GM21528 (cell line): ENCODE results near the gene ZNF683.
"Not testable (repeated sequence)": the region's sequence is repeated elsewhere in the genome, so short reads cannot be mapped to it uniquely, and the experiment has no call there.

ENCODE experiments used
- ATAC-seq: cut with Tn5 transposase; IDR thresholded peaks from one replicate; pipeline ENCODE4 v1.9.1; 2021; ENCODE audit warnings: mild to moderate bottlenecking, moderate library complexity; ENCODE audit not compliant: unreplicated experiment, low FRiP score

The ZNF683 gene

DNA sequence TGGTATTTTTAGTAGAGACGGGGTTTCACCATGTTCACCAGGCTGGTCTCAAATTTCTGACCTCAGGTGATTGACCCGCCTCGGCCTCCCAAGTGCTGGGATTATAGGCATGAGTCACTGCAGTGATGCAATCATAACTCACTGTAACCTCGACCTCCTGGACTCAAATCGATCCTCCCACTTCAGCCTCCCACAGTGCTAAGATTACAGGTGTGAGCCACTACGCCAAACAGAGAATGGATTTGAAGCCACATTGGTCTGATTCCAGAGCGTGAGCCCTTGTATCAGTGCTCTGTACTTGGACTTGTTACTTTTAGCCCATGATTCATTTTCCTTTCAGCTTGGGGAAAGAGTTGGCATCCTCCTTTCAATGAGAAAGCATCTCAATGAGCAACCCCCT lies 14.9 kb upstream of the ZNF683 start:
- no peak for ATAC-seq

DNA sequence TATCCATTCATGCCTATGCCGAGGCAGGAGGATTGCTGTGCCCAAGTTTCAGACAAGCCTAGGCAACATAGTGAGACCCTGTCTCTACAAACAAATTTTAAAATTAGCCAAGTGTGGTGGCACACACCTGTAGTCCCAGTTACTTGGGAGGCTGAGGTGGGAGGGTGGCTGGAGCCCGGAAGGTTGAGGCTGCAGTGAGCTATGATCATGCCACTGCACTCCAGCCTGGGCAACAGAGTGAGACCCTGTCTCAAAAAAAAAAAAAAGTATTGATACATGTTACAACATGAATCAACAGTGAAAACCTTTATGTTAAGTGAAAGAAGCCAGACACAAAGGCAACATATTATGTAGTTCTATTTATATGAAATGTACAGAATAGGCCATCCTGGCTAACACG lies 12.5 kb upstream of the ZNF683 start:
- not testable (repeated sequence) for ATAC-seq

DNA sequence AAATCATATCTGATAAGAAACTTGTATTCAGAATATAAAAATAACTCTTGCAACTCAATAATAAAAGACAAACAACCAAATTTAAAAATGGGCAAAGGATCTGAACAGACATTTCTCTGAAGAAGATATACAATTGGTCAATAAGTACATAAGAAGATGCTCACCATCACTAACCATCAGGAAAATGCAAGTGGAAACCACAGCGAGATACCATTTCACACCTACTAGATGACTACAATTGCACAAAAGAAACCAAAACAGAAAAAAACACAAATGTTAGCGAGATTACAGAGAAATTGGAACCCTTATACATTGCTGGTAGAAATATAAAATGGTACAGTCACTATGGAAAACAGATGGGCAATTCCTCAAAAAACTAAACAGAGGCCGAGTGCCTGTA lies 11.5 kb upstream of the ZNF683 start:
- ATAC-seq, result no peak

DNA sequence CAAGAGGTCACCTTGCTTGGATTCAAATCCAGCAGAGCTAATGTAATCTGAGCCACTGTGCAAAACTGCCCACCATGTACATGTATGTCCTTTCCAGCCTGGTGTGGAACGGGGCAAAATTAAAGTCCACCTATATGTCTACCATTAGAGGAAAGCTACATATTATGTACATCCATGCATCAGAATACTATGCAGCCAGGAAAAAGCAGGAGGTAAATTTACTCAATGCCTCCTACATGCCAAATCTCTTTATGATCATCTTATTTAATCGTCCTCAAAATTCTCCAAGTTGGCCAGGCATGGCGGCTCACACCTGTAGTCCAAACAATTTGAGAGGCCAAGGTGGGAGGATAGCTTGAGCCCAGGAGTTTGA lies 6.3 kb upstream of the ZNF683 start:
- no peak for ATAC-seq

DNA sequence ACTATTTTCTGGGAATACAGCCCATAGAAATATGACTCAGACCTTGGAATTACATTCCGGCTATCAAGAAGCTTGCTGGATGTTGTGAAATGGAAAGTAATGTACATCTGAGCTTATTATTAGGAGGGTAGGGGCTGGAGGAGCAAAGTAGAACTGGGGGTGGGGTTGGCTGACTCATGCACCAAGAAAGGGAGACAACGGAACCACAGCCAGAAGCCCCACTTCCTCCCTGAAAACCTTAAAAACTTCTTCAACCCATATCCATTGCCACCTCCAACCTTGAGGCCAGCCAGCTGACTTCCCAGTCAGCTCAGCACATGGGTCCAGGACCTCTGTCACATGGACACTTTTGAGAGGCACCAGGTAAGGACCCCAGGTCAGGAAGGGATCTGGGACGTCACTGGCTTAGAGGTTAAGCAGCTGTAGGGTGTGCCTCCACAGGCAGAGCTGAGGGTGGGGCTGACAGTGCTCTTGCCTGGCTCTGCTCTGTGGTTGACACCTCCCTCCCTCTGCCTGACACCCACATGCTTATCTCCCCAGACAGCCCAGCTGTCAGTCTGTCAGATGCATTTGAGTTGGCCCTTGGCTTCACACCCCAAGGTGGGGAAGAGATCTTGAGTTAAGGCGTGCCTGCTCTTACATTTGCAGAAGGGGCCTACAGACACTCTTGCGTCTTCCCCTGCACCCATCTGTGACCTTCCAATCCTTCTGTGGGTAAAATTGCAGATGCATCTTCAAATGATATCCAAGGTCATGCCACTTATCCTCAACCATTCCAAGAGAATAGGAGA lies 5.7 kb upstream of the ZNF683 start:
- peak; percentile 78 for ATAC-seq

DNA sequence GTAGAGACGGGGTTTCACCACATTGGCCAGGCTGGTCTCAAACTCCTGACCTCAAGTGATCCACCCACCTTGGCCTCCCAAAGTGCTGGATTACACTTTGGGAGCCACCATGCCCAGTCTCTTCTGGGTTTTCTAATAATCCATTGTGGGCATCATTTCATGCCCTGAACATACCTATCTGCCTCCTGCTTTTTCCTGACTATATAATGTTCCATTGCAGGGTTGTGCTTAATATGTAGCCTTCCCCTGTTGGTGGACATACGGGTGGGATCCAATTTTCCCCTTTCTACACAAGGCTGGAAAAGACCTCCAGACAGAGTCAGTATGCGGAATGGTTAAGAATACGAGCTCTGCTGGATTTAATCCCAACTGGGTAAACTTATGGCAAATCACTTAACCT lies 3.5 kb upstream of the ZNF683 start:
- ATAC-seq, result no peak

DNA sequence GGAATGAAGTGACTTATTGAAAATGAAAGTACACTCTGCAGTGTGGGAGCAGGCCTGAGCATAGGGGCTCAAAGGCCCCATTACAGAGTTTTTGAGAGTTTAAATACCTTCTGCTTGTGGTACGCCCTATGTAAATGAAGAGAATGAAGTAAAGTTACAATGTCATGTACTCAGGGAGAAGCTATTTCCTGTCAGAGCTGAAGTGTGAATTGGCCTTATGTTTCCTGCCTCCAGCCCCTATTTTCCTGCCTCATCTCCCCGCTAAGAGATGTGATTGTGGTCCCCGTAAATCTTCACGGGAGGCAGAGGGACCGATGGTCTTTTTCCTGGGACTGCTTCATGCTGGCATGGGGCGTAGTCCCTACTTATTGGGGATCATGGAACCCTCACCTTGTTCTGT lies 2.5 kb upstream of the ZNF683 start:
- no peak for ATAC-seq

DNA sequence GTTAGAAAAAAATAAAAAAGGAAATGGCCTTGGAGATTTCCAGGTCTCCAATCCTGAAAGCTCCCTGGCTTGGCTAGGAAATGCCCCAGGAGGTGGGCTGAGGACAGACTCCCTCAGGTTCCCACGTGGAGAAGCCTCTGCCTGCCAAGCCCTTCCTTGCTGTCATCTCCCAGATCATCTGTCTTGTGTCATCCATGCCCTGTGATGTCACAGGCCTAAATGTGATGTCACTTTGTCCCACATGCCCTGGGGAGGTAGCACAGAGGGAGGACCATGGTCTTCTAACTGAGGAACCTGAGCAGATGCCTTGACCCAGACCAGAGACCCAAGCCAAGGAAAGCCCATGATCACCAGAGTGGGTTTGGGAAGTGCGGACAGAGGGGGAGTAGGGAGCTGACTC lies 1.8 kb upstream of the ZNF683 start:
- not testable (repeated sequence) for ATAC-seq

DNA sequence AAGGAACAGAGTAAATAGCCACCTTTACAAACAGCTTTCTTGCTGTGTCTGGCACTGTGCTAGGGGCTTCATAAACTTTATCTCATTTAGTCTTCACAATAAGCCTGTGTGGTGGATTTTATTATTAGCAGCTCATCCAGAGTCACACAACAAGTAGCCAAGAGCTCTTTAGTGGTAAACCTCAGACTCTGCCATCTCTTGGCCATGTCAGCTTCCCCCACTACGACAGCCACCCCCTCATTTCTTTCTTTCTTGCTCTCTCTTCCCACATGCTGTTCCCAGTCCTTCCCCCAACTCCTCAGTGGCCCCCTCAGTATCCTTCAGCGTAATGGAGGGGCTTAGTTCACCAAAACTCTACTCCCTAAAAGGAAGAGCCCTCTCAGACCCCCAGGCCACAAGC lies 1.2 kb upstream of the ZNF683 start:
- no peak for ATAC-seq

DNA sequence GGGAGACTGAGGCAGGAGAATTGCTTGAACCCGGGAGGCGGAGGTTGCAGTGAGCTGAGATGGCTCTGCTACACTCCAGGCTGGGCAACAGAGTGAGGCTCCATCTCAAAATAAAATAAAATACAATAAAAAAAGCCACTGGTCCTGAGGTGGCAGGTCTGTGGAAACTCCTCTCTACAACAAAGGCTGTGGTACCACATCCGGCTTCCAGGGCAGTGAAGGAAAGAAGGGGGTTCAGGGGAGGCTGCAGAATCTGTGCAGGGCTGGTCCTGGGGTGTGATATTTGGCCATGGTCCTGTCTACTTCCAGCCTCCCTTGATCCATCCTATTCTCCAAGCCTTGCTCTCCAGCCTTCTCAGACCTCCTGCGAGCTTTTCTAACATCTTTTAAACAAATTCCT lies 731 bp upstream of the ZNF683 start:
- ATAC-seq, result no peak

DNA sequence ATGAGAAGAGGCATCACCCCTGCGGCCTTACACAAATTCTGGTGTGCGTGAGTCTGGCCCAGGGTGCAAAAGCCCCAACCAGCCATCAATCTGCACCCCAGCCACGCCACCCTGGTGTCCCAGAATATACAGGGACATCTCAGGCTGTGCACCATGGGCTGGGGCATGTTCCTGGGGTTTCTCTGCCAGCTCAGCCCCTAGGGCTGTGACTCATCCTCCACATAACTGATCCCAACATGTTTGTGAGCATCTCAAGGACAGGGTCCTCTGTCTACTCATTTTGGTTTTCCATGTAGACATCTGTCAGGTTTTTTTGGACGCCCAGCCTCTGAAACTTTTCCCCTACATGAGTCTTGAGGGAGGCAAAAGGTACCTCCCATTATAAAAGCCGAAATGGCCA lies 511 bp downstream of the ZNF683 start:
- ATAC-seq, result no peak

DNA sequence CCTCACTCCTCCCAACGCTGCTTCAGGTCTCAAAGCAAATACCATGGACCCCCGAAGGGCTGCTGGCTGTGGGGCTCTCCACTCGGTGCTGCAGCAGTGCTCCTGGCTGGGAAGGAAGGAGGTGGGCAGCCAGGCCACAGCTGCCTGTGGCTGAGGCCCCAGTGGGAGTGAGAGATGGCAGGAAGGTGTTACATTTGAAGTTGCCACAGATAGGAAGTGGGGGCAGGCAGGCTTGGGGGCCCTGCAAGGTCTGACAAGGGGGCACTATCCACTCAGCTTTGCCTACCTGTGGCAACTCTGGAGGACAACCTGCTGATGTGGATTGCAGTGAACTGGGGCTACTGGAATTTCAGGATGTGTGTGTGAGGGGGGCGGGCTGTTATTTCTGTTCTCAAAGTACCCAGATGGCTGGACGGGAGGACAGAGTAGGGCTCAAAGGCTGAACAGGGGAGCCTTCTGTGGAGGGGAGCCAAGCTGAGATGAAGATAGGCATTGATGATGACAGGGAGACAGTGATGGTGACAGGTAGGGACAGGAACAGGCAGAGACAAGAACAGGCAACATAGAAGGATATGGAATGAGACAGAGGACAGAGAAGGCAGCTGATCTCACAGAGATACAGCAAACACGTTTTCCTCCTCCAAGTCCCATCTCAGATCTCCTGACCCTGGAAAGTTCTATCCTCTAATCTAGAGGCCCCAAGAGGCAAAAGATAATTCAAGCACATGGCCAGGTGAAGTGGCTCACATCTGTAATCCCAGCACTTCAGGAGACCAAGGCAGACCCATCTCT lies 1.8 kb downstream of the ZNF683 start:
- ATAC-seq, result no peak

DNA sequence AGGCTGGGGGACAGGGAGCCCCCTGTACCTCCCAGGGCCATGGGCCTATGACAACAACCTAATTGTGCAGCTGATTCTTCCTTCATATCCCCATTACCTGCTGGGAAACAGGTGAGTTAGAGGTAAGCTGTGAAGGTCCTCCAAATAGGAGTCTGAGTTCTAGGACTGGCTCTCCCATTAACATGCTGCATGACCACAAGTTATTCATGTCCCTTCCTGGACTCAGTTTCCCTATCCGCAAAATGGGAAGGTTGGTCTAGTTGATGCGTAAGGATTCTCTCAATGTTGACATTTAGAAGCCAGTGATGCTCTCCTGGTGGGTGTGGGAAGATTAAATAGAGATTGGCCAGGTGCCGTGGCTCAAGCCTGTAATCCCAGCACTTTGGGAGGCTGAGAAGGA lies 4.1 kb downstream of the ZNF683 start:
- no peak for ATAC-seq

DNA sequence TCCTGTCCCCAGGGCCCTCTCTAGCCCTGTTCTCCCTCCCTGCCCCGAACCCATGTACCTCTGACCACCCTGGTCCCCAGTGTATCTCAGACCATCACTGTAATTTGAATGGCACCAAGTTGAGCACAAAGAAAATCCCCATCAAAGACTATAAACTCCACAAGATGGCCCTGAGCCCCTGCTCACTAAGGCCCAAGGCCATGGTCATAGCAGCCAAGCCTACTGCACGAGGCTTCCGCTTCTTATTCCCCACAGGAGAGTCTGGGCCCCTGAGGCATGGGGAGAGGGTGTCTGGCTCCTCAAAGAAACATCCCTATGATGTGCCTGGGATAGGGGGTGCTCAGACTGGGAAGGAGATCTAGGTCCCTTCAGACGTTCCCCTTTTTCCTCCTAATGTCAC lies 4.5 kb downstream of the ZNF683 start:
- no peak for ATAC-seq

DNA sequence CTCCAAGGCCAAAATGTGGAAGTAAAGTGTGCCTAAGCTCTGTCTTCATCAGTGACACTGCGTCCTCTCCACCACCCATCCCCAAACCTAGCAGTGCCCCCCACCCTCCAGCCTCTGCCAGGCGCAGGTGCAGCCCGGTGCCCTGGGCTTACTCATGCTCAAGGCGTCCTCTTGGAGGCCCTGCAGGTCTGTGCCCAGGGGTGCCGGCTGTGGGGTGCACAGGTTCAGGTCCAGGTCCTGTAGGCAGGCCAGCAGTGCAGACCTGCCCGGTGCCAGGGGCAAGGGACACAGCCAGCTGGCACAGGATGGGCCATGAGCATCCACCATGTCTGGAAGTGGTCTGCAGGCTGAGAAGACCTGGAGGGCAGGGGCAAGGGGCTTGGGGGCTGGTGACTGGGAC lies 5.1 kb downstream of the ZNF683 start:
- no peak for ATAC-seq

DNA sequence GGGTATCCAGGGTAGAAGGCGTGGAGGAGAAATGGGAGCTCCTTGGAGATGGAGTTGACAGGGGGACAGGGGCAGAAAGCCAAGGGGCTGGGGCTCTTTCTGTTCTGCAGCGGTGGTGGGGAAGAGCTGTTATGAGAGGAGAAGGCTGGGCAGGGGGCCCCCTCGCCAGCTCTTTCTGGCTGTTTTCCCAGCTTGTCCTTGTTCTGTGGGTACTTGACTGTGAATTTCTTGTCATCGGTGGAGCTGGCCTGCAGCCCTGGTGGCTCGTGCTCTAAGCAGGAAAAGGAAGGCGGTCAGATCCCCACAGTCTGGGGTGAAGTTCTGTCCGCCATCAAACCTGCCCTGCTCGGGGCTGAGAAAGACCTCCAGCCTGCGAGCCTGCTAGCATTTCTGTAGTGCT lies 7.6 kb downstream of the ZNF683 start:
- no peak for ATAC-seq

DNA sequence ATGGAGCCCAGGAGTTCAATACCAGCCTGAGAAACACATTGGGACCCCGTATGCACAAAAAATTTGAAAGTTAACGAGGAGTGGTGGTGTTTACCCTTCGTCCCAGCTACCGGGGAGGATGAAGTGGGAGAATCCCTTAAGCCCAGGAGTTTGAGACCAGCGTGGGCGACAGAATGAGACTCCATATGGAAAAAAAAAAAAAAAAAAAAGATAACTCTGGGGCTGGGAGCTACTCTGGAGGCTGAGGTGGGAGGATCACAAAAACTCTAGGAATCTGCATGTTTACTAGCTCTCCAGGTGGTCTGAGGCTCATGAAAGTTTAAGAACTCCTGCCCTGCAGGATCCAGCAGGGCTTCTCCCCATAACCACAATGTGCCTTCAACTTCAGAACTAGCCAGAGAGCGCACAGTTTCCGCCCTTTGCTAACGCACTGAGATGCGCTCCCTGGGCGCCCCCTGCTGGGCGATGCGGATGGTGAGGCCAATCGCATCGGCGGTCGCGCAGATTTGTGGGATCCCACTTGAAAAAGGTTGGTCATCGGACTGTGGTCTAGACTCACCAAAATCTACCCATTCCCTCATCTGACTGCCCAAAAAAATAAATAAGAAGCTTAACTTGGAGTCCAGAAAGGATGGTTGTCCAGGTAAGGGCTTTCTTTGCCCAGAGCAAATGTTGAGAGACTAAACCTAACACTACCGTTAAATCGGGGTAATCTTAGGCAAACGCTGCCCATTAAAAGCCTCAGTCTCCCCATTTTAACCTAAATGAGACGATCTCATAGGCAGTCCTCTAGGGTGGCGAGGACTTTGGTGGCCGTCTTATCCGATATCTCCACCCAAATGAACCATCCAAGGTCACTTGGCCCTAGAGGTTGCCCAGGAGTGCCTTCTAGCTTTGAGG lies 8.8 kb downstream of the ZNF683 start:
- ATAC-seq, result no peak

DNA sequence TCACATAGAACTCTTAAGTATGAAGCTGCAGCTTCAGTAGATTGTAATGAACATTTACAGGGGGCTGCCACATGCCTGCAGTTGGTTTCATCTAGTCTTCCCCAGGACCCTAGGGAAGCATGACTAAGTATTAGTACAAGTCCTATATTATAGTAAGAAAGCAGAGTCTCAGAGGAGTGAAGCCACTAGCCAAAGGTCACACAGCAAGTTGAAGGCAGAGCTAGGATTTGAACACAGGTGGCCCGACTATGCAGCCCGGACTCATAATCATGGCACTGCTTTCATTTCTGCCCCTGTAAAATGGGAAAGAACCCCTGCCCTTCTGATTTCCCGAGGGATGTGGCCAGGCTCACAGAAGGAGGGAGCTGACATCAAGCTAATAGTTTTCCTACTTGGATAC lies 10.2 kb downstream of the ZNF683 start:
- ATAC-seq, result no peak

DNA sequence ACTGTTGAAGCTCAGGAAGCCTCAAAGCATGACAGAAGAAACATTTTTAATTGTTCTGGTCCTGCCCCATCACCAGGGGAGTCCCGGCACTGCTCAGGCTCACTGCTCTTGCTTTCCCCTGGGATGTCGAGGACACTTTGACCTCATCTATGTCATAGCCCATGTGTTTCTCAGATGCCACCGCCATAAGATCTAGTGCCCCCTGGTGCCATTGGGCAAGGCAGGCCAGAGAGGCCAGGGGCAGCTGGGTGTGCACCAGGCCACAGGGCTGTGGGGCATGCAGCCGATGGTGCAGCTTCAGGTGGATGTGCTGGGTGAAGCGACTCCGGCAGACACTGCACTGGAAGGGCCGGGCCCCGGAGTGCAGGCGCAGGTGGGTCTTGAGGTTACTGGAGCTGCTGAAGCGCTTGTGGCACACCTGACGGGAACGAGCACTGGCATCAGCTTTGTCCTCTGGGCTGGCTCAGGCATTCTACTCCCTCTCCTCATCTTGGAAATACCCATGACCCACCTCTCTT lies 10.9 kb downstream of the ZNF683 start:
- no peak for ATAC-seq

DNA sequence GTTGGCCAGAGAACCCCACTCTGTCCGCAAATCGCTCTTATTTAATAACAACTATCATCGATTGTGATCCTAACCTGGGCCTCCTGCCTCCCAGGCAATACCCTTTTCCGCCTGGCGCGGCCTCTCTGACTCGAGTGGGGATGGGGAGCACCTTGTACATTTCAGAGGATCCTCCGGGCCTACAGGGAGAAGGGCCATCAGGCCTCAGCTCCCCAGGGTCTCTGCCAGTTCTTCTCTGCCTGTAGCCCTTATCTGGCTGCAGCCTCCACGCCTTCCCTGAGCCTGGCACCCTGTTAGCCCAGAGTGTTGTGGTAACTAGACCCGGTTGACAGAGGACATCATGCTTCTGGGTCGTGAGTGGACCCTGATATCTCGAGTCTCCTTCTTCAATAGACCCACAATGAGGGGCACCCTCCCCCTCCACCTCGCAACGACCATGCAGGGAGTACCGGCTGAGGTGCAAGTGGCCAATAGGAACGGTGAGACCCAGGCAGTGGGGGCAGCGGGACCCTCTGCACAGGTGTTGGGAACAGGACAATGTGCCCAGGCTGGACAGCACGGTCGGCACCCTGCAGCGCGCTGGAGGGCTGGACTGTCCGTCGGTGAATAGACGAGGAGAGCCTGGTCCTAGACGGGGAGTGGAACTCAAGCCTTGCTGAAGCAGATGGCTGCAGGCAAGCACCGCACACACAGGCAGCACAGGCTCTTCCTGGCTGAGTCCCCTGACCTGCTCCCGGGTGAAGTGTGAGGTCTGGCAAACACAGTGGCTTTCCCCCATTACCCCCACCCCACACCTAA lies 11.5 kb downstream of the ZNF683 start:
- ATAC-seq, result no peak
